GM12878 (cell line): ENCODE data around the gene RAB26. TPM values are rescaled to one million over a fixed set of nuclear protein-coding genes. Genes with fewer than 3 reads are reported as not detected.

Source experiments
- ATAC-seq: fragments of 200-7000 bp; cut with Tn5 transposase; 3 replicates; pipeline ENCODE4 v1.9.1; 2020; ENCODE audit warnings: mild to moderate bottlenecking, moderate library complexity
- BruUV-seq: library from RNA; stranded (reverse); fragments of 400-500 nt; replicated peaks from 2 replicates; lab custom pipeline; 2021; lab: Mats Ljungman, UMichigan
- CTCF ChIA-PET: fragments of 300-600 bp; sonication (Branson Sonifier 250); formaldehyde crosslinking; extraction: SDS; loops from one replicate; lab custom pipeline; 2021; ENCODE audit warnings: inconsistent platforms; lab: Yijun Ruan, JAX
- POLR2A ChIA-PET: fragments of 350-600 bp; formaldehyde crosslinking; extraction: SDS; loops from one replicate; lab custom pipeline; 2021; ENCODE audit warnings: inconsistent platforms; lab: Charles Lee
- RAD21 ChIA-PET: fragments of 300-600 bp; sonication (Branson Sonifier 250); formaldehyde crosslinking; loops from one replicate; lab custom pipeline; 2023; ENCODE audit warnings: antibody characterized with exemption; ENCODE audit not compliant: unreplicated experiment; lab: Charles Lee
- SMC1A ChIA-PET: fragments of 300-600 bp; sonication (Branson Sonifier 250); formaldehyde crosslinking; loops from one replicate; lab custom pipeline; 2023; ENCODE audit not compliant: unreplicated experiment, uncharacterized antibody; lab: Charles Lee
- DNase-seq: peaks from one replicate; pipeline ENCODE4 v3.0.0-alpha.2; 2011; ENCODE audit warnings: low read depth, low spot score
- FAIRE-seq: peaks from 3 replicates; lab custom pipeline; 2011; peaks lifted over from hg19 to GRCh38; lab: Jason Lieb, UNC
- H2AFZ ChIP-seq: 2 replicates; pipeline ENCODE4 v1.6.0; 2011; ENCODE audit warnings: low read depth, low read length, control low read depth; ENCODE audit not compliant: control insufficient read depth
- H3K27ac ChIP-seq: 2 replicates; pipeline ENCODE4 v1.5.1; 2011; ENCODE audit warnings: control low read depth; ENCODE audit not compliant: control insufficient read depth, insufficient read depth
- H3K27me3 ChIP-seq, 2 experiments: replicated peaks in 1 of 2; 2 replicates each; pipeline versions ENCODE4 v1.6.0 to v1.6.1; 2011; ENCODE audit warnings: low read length in 1 of 2; ENCODE audit not compliant: control insufficient read depth in 2 of 2, insufficient read depth in 2 of 2
- H3K36me3 ChIP-seq, 2 experiments: 2 replicates each; pipeline ENCODE4 v1.5.1; 2011; ENCODE audit warnings: low read length in 1 of 2; ENCODE audit not compliant: control insufficient read depth in 2 of 2, insufficient read depth in 2 of 2
- H3K4me1 ChIP-seq: 2 replicates; pipeline ENCODE4 v1.6.1; 2011; ENCODE audit warnings: mild to moderate bottlenecking, low read length, moderate library complexity, mixed read lengths; ENCODE audit not compliant: control insufficient read depth, insufficient read depth
- H3K4me2 ChIP-seq: 2 replicates; pipeline ENCODE4 v1.6.0; 2011; ENCODE audit warnings: control low read depth; ENCODE audit not compliant: control insufficient read depth, insufficient read depth
- H3K4me3 ChIP-seq: fragments of 200-600 bp; sonication (generic); 2 replicates; pipeline ENCODE4 v1.5.1; 2016
- H3K79me2 ChIP-seq: 2 replicates; pipeline ENCODE4 v1.6.0; 2011; ENCODE audit warnings: low read length; ENCODE audit not compliant: control insufficient read depth, insufficient read depth
- H3K9ac ChIP-seq: 2 replicates; pipeline ENCODE4 v1.8.0; 2011; ENCODE audit warnings: low read length, control low read depth, mixed read lengths; ENCODE audit not compliant: control insufficient read depth, insufficient read depth
- H3K9me3 ChIP-seq: replicated peaks from 3 replicates; pipeline ENCODE4 v1.5.1; 2011; ENCODE audit warnings: mild to moderate bottlenecking, low read length; ENCODE audit not compliant: control insufficient read depth, insufficient read depth
- H4K20me1 ChIP-seq: 2 replicates; pipeline ENCODE4 v1.6.0; 2011; ENCODE audit not compliant: control insufficient read depth, insufficient read depth
- ATF3 ChIP-seq: IDR thresholded peaks from 2 replicates; pipeline ENCODE4 v1.6.1; 2011; ENCODE audit warnings: low read depth, mild to moderate bottlenecking, low read length, moderate library complexity, borderline replicate concordance; ENCODE audit errors: extremely low read depth
- BCL11A ChIP-seq: IDR thresholded peaks from 2 replicates; pipeline ENCODE4 v1.6.1; 2011; ENCODE audit warnings: low read depth, low read length
- CREB1 ChIP-seq: IDR thresholded peaks from 2 replicates; pipeline ENCODE4 v1.6.1; 2012; ENCODE audit warnings: low read depth, mild to moderate bottlenecking, inconsistent platforms
- CREM ChIP-seq: IDR thresholded peaks from 2 replicates; pipeline ENCODE4 v1.6.1; 2014; ENCODE audit warnings: antibody characterized with exemption, low read depth
- GABPA ChIP-seq: IDR thresholded peaks from 2 replicates; pipeline ENCODE4 v1.6.1; 2014; ENCODE audit warnings: antibody characterized with exemption, low read depth, mild to moderate bottlenecking, inconsistent platforms
- NR2C1 ChIP-seq: fragments of 450-650 bp; IDR thresholded peaks from 2 replicates; pipeline ENCODE4 v1.6.1; 2017; ENCODE audit warnings: antibody characterized with exemption, mild to moderate bottlenecking, moderate library complexity
- RAD51 ChIP-seq: fragments of 450-650 bp; IDR thresholded peaks from 2 replicates; pipeline ENCODE4 v1.6.1; 2016; ENCODE audit warnings: moderate library complexity, mild to moderate bottlenecking, inconsistent platforms
- RUNX3 ChIP-seq: IDR thresholded peaks from 2 replicates; pipeline ENCODE4 v1.6.1; 2012; ENCODE audit warnings: low read length, inconsistent platforms
- SMC3 ChIP-seq: IDR thresholded peaks from 2 replicates; pipeline ENCODE4 v1.6.1; 2011; ENCODE audit warnings: low read length, improper control_type of control experiment, borderline replicate concordance
- SREBF2 ChIP-seq: IDR thresholded peaks from 2 replicates; pipeline ENCODE4 v1.6.1; 2012; ENCODE audit warnings: mild to moderate bottlenecking, low read length
- SUPT20H ChIP-seq: IDR thresholded peaks from 2 replicates; pipeline ENCODE4 v1.6.1; 2011; ENCODE audit warnings: low read depth, mild to moderate bottlenecking, low read length, moderate library complexity, borderline replicate concordance; ENCODE audit not compliant: control insufficient read depth
- TARDBP ChIP-seq: IDR thresholded peaks from 2 replicates; pipeline ENCODE4 v1.6.1; 2016; ENCODE audit warnings: borderline replicate concordance
- YY1 ChIP-seq: IDR thresholded peaks from 2 replicates; pipeline ENCODE4 v1.6.1; 2011; ENCODE audit warnings: low read depth, mild to moderate bottlenecking, low read length
- ZNF217 ChIP-seq: fragments of 450-650 bp; IDR thresholded peaks from 2 replicates; pipeline ENCODE4 v1.6.1; 2017; ENCODE audit warnings: antibody characterized with exemption, mild to moderate bottlenecking
- ZNF687 ChIP-seq: fragments of 450-650 bp; IDR thresholded peaks from 2 replicates; pipeline ENCODE4 v1.6.1; 2017; ENCODE audit warnings: mild to moderate bottlenecking, moderate library complexity
- WGBS: methylation state at CpG from one replicate; pipeline ENCODE4 v1.1.6; 2016; ENCODE audit warnings: low lambda C conversion rate; ENCODE audit not compliant: insufficient replicate concordance, insufficient coverage; ENCODE audit errors: missing lambda C conversion rate; 5-methylcytosine and 5-hydroxymethylcytosine counted together
- in situ Hi-C: fragments of 300-500 bp; cut with MboI; formaldehyde crosslinking; loops from 9 replicates; pipeline ENCODE4 v1.14.3; 2018; ENCODE audit warnings: mixed read lengths
- intact Hi-C: fragments of 100-400 bp; cut with micrococcal nuclease; formaldehyde crosslinking; loops from one replicate; pipeline ENCODE4 v1.14.2; 2022; ENCODE audit not compliant: unreplicated experiment
- polyA plus RNA-seq, 11 experiments: library from polyadenylated mRNA; depleted of rRNA in 4 of 11; unstranded in 6 of 11; stranded (reverse) in 5 of 11; fragments of >200 nt; fragmentation: Nextera tagmentation in 4 of 11; fragmentation: Illumina TruSeq in 1 of 11; extraction: Ambion mirVana in 4 of 11; extraction: Trizol in 1 of 11; gene quantifications; 1 replicate in 1 of 11; 2 replicates in 10 of 11; pipeline versions ENCODE4 v1.2.1 to v1.2.3, GENCODE V29; 2011 to 2016; ENCODE audit warnings: inconsistent platforms in 2 of 11, missing spikeins in 2 of 11, low read depth in 1 of 11
- total RNA-seq, 4 experiments: library from RNA; depleted of rRNA in 3 of 4; stranded (reverse); fragments of >200 nt in 3 of 4; fragmentation: Illumina TruSeq in 1 of 4; extraction: Trizol in 1 of 4; gene quantifications; 2 replicates each; pipeline versions ENCODE4 v1.2.1 to v1.2.3, GENCODE V29; 2013 to 2021
- TF ChIP-seq, protein P1 (sequence below): IDR thresholded peaks from 2 replicates; pipeline ENCODE4 v1.6.1; 2012; ENCODE audit warnings: low read length, inconsistent platforms

RAB26 gene
- total and polyA plus RNA-seq, 10 of the 15 experiments (the other 5 are each of a cell fraction or from before 2014, with no cell fraction given): 0.13 to 4.5 (median 0.33) TPM; not detected in 1

- H3K9ac ChIP-seq: no peak overlapping the region
- intact Hi-C loops (no loop called here), in situ Hi-C loops (no loop called here)
- no peak overlapping the region for H3K27ac ChIP-seq
- FAIRE-seq: no peak
- DNase-seq: no peak
- no peak overlapping the region for H2AFZ ChIP-seq
- no peaks in the 10 kb centered on the region for H4K20me1 ChIP-seq
- H3K36me3 ChIP-seq: no peaks in the 10 kb centered on the region
- 73% methylated on average over 11 of the region's 11 CpGs for WGBS
- H3K4me1 ChIP-seq: no peaks in the 10 kb centered on the region; the same call in 1 of the 2 replicates
- ChIA-PET CTCF (no interaction called here), POLR2A (no interaction called here), RAD21 (no interaction called here), SMC1A (no interaction called here)
- no peaks in the 10 kb centered on the region for H3K79me2 ChIP-seq
- H3K4me3 ChIP-seq: no peak overlapping the region
- ATAC-seq: no peak
- BruUV-seq: no TSS peak
- no peak for TF ChIP-seq ATF3
- TF ChIP-seq TARDBP: no peak
- no peak for TF ChIP-seq YY1
- TF ChIP-seq RAD51: no peak
- no peak for TF ChIP-seq ZNF217
- TF ChIP-seq BCL11A: no peak
- no peak for TF ChIP-seq RUNX3
- TF ChIP-seq CREB1: no peak
- TF ChIP-seq ZNF687: no peak
- TF ChIP-seq, protein P1, sequence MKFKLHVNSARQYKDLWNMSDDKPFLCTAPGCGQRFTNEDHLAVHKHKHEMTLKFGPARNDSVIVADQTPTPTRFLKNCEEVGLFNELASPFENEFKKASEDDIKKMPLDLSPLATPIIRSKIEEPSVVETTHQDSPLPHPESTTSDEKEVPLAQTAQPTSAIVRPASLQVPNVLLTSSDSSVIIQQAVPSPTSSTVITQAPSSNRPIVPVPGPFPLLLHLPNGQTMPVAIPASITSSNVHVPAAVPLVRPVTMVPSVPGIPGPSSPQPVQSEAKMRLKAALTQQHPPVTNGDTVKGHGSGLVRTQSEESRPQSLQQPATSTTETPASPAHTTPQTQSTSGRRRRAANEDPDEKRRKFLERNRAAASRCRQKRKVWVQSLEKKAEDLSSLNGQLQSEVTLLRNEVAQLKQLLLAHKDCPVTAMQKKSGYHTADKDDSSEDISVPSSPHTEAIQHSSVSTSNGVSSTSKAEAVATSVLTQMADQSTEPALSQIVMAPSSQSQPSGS: no peak
- TF ChIP-seq NR2C1: no peak
- no peak for TF ChIP-seq GABPA
- no peak for TF ChIP-seq SMC3
- TF ChIP-seq SUPT20H: no peak
- no peak for TF ChIP-seq CREM
- TF ChIP-seq SREBF2: no peak
- peaks cover 7 to 8% of the 10 kb centered on the region in 2 experiments for H3K27me3 ChIP-seq
- H3K4me2 ChIP-seq: no peak overlapping the region
- H3K9me3 ChIP-seq: no peaks in the 10 kb centered on the region
These were observed 43.0 kb downstream of the RAB26 start for GRCh38 chr16:2191446-2191706.
